Measurements from ENCODE around the gene IFIT2. TPM values are rescaled to one million over a fixed set of nuclear protein-coding genes. Genes with fewer than 3 reads are reported as not detected.

IFIT2 gene
- total and polyA plus RNA-seq, 2 donors (not counting 3 experiments of a cell fraction or from before 2014, with no cell fraction given): 0.23 to 1.4 TPM

DNA sequence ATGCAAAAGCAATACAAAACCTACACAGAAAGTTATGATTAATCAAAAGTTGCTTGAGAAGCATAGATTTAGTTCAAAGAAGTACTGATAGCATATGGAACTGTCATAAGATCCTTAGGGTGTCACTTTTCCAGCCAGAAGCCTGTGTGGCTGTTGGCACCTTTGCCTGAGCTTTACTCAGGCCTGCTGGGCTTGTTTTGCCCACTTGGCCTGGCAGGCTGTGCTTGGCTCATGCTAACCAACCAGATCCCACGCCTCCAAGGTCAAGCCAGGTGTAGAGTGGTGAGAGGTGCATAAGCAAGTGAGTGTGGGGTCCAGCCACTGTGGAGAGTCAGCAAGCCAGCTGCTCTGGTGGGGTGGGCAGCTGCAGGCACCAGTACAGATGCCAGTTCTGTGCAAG lies 38.3 kb upstream of the IFIT2 start:
- CTCF ChIA-PET: interaction anchor here (0.6 to 1.9 kb wide), 3 partner anchors 106 to 151 kb away, joined by 3 to 9 read pairs (median 4); partner anchors contain the start of gene IFIT5
- DNase-seq (ENCODE audit: low read depth, low spot score): no peak
- H3K27me3 ChIP-seq (ENCODE audit: control insufficient read depth in 2 of 2, insufficient read depth in 2 of 2, low read length in 2 of 2): peaks cover 56 to 67% of the 10 kb centered on the region in 2 experiments
- H3K9ac ChIP-seq (replicated peaks; ENCODE audit: extremely low read depth, insufficient read depth, low read length): no peak overlapping the region
- H2AFZ ChIP-seq (ENCODE audit: low read depth, low read length): no peak overlapping the region
- H3K4me1 ChIP-seq (ENCODE audit: control insufficient read depth, extremely low read depth, insufficient read depth, low read length): no peaks in the 10 kb centered on the region
- dilution Hi-C loops (cut with MboI; ENCODE audit: extremely low pct_ligation_motif_present, low sequenced_read_pairs) (no loop called here), intact Hi-C loops (cut with micrococcal nuclease) (no loop called here)
- POLR2A ChIA-PET: no interaction called here
- H3K9me3 ChIP-seq (replicated peaks; ENCODE audit: control insufficient read depth, insufficient read depth, low read length): no peaks in the 10 kb centered on the region
- H3K4me3 ChIP-seq (replicated peaks in 1 of 3; ENCODE audit: insufficient read depth in 1 of 3, low read depth in 1 of 3, low read length in 3 of 3): no peak overlapping the region
- H3K79me2 ChIP-seq (ENCODE audit: control insufficient read depth, insufficient read depth, low read length): no peaks in the 10 kb centered on the region
- H3K9me1 ChIP-seq (replicated peaks; ENCODE audit: control insufficient read depth, extremely low read depth, insufficient read depth, low read length): no peaks in the 10 kb centered on the region
- no peak overlapping the region for H3K27ac ChIP-seq (ENCODE audit: insufficient read depth, low read depth, low read length)
- no peak for FAIRE-seq
- TF ChIP-seq FOS (IDR thresholded peaks at IDR 0.05; ENCODE audit: borderline replicate concordance, insufficient read depth, low read length) (no peak), MYC (IDR thresholded peaks at IDR 0.05; ENCODE audit: low read depth, low read length) (no peak), POLR2AphosphoS5 (IDR thresholded peaks at IDR 0.05; ENCODE audit: insufficient read depth, low read depth, low read length) (no peak), EZH2 (IDR thresholded peaks at IDR 0.05; ENCODE audit: borderline replicate concordance, low read depth, low read length, severe bottlenecking) (no peak)
- TF ChIP-seq, protein P1, sequence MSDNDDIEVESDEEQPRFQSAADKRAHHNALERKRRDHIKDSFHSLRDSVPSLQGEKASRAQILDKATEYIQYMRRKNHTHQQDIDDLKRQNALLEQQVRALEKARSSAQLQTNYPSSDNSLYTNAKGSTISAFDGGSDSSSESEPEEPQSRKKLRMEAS (IDR thresholded peaks at IDR 0.05; ENCODE audit: insufficient read depth, insufficient read length): no peak
- TF ChIP-seq, protein P2, sequence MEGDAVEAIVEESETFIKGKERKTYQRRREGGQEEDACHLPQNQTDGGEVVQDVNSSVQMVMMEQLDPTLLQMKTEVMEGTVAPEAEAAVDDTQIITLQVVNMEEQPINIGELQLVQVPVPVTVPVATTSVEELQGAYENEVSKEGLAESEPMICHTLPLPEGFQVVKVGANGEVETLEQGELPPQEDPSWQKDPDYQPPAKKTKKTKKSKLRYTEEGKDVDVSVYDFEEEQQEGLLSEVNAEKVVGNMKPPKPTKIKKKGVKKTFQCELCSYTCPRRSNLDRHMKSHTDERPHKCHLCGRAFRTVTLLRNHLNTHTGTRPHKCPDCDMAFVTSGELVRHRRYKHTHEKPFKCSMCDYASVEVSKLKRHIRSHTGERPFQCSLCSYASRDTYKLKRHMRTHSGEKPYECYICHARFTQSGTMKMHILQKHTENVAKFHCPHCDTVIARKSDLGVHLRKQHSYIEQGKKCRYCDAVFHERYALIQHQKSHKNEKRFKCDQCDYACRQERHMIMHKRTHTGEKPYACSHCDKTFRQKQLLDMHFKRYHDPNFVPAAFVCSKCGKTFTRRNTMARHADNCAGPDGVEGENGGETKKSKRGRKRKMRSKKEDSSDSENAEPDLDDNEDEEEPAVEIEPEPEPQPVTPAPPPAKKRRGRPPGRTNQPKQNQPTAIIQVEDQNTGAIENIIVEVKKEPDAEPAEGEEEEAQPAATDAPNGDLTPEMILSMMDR (IDR thresholded peaks at IDR 0.05; ENCODE audit: extremely low read depth in 1 of 2, insufficient read depth in 1 of 2, low read depth in 1 of 2, low read length in 2 of 2): no peak
- H4K20me1 ChIP-seq (replicated peaks; ENCODE audit: control insufficient read depth, extremely low read depth, insufficient read depth, low read length): no peaks in the 10 kb centered on the region
- BruUV-seq (replicated peaks): no TSS peak
- no peak overlapping the region for H3K4me2 ChIP-seq (ENCODE audit: insufficient read depth, low read length)
- no peaks in the 10 kb centered on the region for H3K36me3 ChIP-seq (ENCODE audit: control insufficient read depth in 2 of 2, extremely low read depth in 1 of 2, insufficient read depth in 2 of 2, low read length in 2 of 2)

All from endothelial cell of umbilical vein (primary cell).